ENCODE results near the gene ATP5F1E. TPM values are rescaled to one million over a fixed set of nuclear protein-coding genes. Genes with fewer than 3 reads are reported as not detected.
A peak's percentile ranks its signal among the peaks of the same experiment; 100 is the strongest.
"Not testable (repeated sequence)": the region's sequence is repeated elsewhere in the genome, so short reads cannot be mapped to it uniquely, and the experiment has no call there.

Gene ATP5F1E
- total RNA-seq, 1 experiment from 2014 or later, result 84.8 TPM

DNA sequence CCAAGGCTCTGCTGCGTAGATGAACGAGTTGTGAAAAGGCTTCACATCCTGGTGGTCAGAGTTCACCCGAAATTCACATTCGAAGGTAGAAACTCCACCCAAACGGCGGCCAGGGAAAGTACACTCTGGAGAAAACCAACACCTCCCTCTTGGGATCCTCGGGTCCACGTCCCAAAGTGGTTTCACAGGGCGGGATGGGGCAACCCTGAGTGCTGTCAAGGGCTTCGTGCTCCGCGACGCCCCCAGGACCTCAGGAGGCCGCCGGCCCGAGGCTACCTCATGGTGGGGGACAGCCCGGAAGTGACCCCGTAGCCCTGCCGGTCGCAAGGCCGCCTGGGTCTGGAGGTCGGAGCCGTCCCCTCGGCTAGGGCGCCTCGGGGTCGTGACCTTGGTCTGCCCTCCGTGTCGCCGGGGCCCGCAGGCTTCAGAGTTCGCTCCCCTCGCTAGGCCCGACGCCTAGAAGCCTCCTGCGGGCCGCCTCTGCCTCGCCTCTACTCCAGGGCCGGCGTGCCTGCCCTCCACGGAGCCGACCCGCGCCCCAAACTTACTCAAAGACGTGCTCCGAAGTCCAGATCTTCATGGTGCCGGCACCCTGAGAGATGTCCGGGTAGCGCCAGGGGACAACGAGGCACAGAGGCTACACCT lies 10.1 kb upstream of the ATP5F1E start, which contains the start of gene PRELID3B:
PRELID3B (minus strand) TSS at position 636 of the 645 bp plus-strand sequence; CDS start at position 580, 56 bp downstream.
- BruUV-seq (replicated peaks), result TSS peak; percentile 46
- Histone ChIP-seq H3K27ac (peak within 1 kb of the TSS; percentile 97), H3K9me2 (ENCODE audit: insufficient read depth) (no peaks in the 10 kb centered on the region), H2AFZ (peak within 1 kb of the TSS; percentile 76), H3K79me2 (ENCODE audit: low read depth) (peaks cover 53% of the 10 kb centered on the region), H3K4me2 (peak within 1 kb of the TSS; percentile 82), H3K9me3 (ENCODE audit: insufficient read depth, low read depth) (no peaks in the 10 kb centered on the region), H4K20me1 (ENCODE audit: insufficient read depth) (peaks cover 32% of the 10 kb centered on the region), H3K36me3 (ENCODE audit: low read depth) (peaks cover 32% of the 10 kb centered on the region), H3K4me3 (peak within 1 kb of the TSS; percentile 90), H3F3A (ENCODE audit: insufficient read depth, low read depth) (peaks cover 37% of the 10 kb centered on the region), H3K27me3 (ENCODE audit: insufficient read depth, low read depth) (no peaks in the 10 kb centered on the region), H3K4me1 (replicated peaks; ENCODE audit: insufficient read depth) (peaks cover 73% of the 10 kb centered on the region)
- no peak for TF ChIP-seq EZH2 (IDR thresholded peaks at IDR 0.05; ENCODE audit: low read depth)
- TF ChIP-seq, protein P1, sequence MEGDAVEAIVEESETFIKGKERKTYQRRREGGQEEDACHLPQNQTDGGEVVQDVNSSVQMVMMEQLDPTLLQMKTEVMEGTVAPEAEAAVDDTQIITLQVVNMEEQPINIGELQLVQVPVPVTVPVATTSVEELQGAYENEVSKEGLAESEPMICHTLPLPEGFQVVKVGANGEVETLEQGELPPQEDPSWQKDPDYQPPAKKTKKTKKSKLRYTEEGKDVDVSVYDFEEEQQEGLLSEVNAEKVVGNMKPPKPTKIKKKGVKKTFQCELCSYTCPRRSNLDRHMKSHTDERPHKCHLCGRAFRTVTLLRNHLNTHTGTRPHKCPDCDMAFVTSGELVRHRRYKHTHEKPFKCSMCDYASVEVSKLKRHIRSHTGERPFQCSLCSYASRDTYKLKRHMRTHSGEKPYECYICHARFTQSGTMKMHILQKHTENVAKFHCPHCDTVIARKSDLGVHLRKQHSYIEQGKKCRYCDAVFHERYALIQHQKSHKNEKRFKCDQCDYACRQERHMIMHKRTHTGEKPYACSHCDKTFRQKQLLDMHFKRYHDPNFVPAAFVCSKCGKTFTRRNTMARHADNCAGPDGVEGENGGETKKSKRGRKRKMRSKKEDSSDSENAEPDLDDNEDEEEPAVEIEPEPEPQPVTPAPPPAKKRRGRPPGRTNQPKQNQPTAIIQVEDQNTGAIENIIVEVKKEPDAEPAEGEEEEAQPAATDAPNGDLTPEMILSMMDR (conservative IDR thresholded peaks at IDR 0.05), result 0 out of 2 replicates have a peak, but pooled peaks have one; percentile 6
- peak; percentile 41 to 58 for DNase-seq
- CTCF ChIA-PET, result no interaction called here
- intact Hi-C loops (cut with micrococcal nuclease; ENCODE audit: unreplicated experiment), result loop anchor here (2.0 to 5.0 kb wide), 2 partner anchors 45 to 153 kb away; no protein-coding TSS in a partner anchor
- POLR2A ChIA-PET (ENCODE audit: unreplicated experiment), result interaction anchor here (0.5 to 0.7 kb wide), 4 partner anchors 8 to 150 kb away, joined by 3 to 7 read pairs (median 6); no protein-coding TSS in a partner anchor

DNA sequence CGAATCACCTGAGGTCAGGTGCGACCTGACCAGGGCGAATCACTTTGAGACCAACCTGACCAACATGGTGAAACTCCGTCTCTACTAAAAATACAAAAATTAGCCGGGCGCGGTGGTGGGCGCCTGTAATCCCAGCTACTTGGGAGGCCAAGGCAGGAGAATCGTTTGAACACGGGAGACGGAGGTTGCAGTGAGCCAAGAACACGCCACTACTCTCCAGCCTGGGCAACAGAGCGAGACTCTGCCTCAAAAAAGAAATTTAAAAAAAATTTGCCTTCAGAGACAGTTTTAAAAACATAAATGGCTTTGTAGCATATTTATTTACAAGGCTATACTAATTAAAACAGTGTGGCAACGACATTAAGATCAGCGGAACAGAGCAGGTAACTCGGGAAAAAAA lies 9.4 kb upstream of the ATP5F1E start:
- H3K27me3 ChIP-seq (ENCODE audit: insufficient read depth, low read depth); BruUV-seq (replicated peaks); DNase-seq; H3K9me2 ChIP-seq (ENCODE audit: insufficient read depth); H3K9me3 ChIP-seq (ENCODE audit: insufficient read depth, low read depth); CTCF ChIA-PET: not testable (repeated sequence)
- peak overlapping the region; percentile 97 for H3K27ac ChIP-seq
- H3K36me3 ChIP-seq (ENCODE audit: low read depth), result peaks cover 39% of the 10 kb centered on the region
- H3K79me2 ChIP-seq (ENCODE audit: low read depth), result peaks cover 61% of the 10 kb centered on the region
- H3F3A ChIP-seq (ENCODE audit: insufficient read depth, low read depth), result peaks cover 39% of the 10 kb centered on the region
- H3K4me1 ChIP-seq (replicated peaks; ENCODE audit: insufficient read depth), result peaks cover 66% of the 10 kb centered on the region
- 0 out of 2 replicates have a peak overlapping the region, but pooled peaks have one; percentile 76 for H2AFZ ChIP-seq
- intact Hi-C loops (cut with micrococcal nuclease; ENCODE audit: unreplicated experiment), result loop anchor here (5.0 kb wide), 1 partner anchor 46 kb away; no protein-coding TSS in a partner anchor
- peak overlapping the region; percentile 82 for H3K4me2 ChIP-seq
- H3K4me3 ChIP-seq, result peak overlapping the region; percentile 90
- POLR2A ChIA-PET (ENCODE audit: unreplicated experiment), result interaction anchor here (0.6 to 0.7 kb wide), 2 partner anchors 9 to 144 kb away, joined by 5 to 6 read pairs; no protein-coding TSS in a partner anchor
- H4K20me1 ChIP-seq (ENCODE audit: insufficient read depth), result peaks cover 40% of the 10 kb centered on the region

DNA sequence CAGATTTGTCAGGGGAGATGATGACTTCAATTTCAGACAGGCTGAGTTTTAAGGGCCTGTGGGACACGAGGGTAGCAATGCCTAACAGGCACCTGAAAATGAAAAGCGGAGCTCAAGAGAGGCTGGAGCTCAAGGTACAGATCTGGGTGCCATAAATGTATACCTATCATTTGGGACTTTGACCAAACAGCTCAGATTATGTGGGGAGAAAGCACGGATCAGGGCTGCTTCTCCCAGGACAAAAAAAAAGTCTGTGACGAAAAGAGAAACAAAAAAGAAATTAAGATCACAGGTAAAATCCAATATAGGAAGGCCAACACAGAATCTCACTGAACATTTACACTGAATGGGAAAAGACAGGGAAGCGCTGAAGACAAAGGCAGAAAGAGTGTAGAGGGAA lies 8.5 kb upstream of the ATP5F1E start:
- ChIA-PET CTCF (no interaction called here), POLR2A (ENCODE audit: unreplicated experiment) (no interaction called here)
- Histone ChIP-seq H4K20me1 (ENCODE audit: insufficient read depth) (peaks cover 41% of the 10 kb centered on the region), H3K79me2 (ENCODE audit: low read depth) (peaks cover 69% of the 10 kb centered on the region), H3K4me2 (peak overlapping the region; percentile 82), H3K27me3 (ENCODE audit: insufficient read depth, low read depth) (no peaks in the 10 kb centered on the region), H3K4me3 (peak overlapping the region; percentile 90), H2AFZ (no peak overlapping the region), H3K4me1 (replicated peaks; ENCODE audit: insufficient read depth) (peaks cover 57% of the 10 kb centered on the region), H3K9me3 (ENCODE audit: insufficient read depth, low read depth) (no peaks in the 10 kb centered on the region), H3K9me2 (ENCODE audit: insufficient read depth) (no peaks in the 10 kb centered on the region), H3K36me3 (ENCODE audit: low read depth) (peaks cover 47% of the 10 kb centered on the region), H3F3A (ENCODE audit: insufficient read depth, low read depth) (peaks cover 47% of the 10 kb centered on the region), H3K27ac (peak overlapping the region; percentile 97; the same call in 1 of the 2 replicates)
- no peak for TF ChIP-seq EZH2 (IDR thresholded peaks at IDR 0.05; ENCODE audit: low read depth)
- TF ChIP-seq, protein P1 (conservative IDR thresholded peaks at IDR 0.05), result no peak
- no TSS peak for BruUV-seq (replicated peaks)
- intact Hi-C loops (cut with micrococcal nuclease; ENCODE audit: unreplicated experiment), result loop anchor here (5.0 kb wide), 1 partner anchor 47 kb away; no protein-coding TSS in a partner anchor
- no peak for DNase-seq

Measured in PC-9 (cell line).